ENCODE results near the gene MYH3.

MYH3 gene

DNA sequence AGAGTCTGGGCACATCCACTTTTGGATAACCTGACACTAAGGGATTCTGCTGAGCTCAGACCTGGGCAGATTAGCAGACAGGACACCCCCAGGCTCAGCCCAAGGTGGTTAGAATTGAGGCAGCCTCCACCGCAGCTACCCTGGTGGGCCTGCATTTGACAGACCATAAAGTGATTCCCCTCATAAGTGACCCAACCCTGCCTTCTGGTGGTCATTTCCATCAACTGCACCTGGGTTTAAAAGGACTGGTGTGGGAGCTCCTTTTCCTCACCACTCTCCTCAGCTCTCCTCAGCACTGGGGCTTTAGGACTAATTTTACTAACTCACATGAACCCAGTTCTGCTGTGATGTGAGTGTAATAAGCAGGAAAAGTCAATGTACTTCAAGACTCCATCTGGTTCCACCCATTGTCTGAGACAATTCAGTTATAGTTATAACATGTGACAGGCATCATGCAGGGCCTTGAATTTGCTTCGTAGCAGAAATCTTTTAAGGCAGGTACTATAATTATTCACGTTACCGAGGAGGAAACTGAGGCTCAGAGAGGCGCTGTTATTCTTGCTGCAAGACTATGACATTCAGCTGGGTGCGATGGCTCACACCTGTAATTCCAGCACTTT lies 42.5 kb downstream of the MYH3 start:
- Histone ChIP-seq H3K79me2 (no peaks in the 10 kb centered on the region), H2AFZ (no peak overlapping the region), H3K27me3 (ENCODE audit: control insufficient read depth, insufficient read depth, low read length) (no peaks in the 10 kb centered on the region), H3K4me1 (no peaks in the 10 kb centered on the region), H3K4me3 (ENCODE audit: low read depth, low read length) (no peak overlapping the region), H3K27ac (no peak overlapping the region), H3K9me3 (ENCODE audit: control insufficient read depth, low read length) (no peaks in the 10 kb centered on the region), H3K4me2 (ENCODE audit: low read length) (no peak overlapping the region), H3K36me3 (ENCODE audit: control insufficient read depth, insufficient read depth, low read length) (no peaks in the 10 kb centered on the region), H3K9ac (no peak overlapping the region)
- TF ChIP-seq, protein P1, sequence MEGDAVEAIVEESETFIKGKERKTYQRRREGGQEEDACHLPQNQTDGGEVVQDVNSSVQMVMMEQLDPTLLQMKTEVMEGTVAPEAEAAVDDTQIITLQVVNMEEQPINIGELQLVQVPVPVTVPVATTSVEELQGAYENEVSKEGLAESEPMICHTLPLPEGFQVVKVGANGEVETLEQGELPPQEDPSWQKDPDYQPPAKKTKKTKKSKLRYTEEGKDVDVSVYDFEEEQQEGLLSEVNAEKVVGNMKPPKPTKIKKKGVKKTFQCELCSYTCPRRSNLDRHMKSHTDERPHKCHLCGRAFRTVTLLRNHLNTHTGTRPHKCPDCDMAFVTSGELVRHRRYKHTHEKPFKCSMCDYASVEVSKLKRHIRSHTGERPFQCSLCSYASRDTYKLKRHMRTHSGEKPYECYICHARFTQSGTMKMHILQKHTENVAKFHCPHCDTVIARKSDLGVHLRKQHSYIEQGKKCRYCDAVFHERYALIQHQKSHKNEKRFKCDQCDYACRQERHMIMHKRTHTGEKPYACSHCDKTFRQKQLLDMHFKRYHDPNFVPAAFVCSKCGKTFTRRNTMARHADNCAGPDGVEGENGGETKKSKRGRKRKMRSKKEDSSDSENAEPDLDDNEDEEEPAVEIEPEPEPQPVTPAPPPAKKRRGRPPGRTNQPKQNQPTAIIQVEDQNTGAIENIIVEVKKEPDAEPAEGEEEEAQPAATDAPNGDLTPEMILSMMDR (IDR thresholded peaks at IDR 0.05), result peak; percentile 58

DNA sequence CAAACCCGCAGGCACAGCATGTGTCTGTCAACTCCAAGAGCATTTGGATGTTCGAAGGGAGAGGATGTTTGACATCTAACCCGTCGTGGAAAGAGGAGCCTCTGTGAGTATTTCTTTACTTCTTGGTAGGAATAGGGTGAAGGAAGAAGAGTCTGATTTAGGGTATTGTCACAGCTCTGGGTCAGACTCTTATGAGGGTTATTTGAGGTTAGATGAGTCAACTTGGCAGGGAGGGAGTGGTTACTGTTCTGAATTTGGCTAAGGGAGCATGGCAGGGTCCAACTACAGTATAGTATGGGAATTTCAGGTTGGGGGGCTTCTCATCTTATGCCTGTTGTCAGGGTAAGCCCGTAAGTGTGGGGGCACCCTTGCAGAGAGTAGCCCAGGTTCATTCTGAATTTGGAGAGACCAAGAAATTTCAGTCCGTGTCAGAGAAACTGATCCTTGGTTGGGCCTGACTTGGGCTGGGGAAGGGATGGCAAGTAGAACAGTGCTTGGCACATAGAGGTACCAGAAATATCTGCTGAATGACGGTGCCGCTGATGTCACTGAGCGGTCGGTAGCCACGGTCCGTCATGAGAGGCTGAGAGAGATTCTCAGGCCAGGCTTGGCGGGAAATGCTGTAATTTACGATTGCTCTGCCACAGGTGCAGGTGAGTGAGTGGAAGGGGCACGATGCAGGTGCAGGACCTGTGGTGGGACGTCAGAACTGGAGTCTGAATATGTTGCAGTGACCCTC lies 43.2 kb downstream of the MYH3 start:
- Histone ChIP-seq H3K4me3 (ENCODE audit: low read depth, low read length) (no peak overlapping the region), H3K9ac (no peak overlapping the region), H3K27me3 (ENCODE audit: control insufficient read depth, insufficient read depth, low read length) (no peaks in the 10 kb centered on the region), H3K36me3 (ENCODE audit: control insufficient read depth, insufficient read depth, low read length) (no peaks in the 10 kb centered on the region), H3K79me2 (no peaks in the 10 kb centered on the region), H3K4me2 (ENCODE audit: low read length) (no peak overlapping the region), H3K4me1 (no peaks in the 10 kb centered on the region), H3K27ac (no peak overlapping the region), H3K9me3 (ENCODE audit: control insufficient read depth, low read length) (no peaks in the 10 kb centered on the region), H2AFZ (no peak overlapping the region)
- TF ChIP-seq, protein P1 (IDR thresholded peaks at IDR 0.05), result no peak

DNA sequence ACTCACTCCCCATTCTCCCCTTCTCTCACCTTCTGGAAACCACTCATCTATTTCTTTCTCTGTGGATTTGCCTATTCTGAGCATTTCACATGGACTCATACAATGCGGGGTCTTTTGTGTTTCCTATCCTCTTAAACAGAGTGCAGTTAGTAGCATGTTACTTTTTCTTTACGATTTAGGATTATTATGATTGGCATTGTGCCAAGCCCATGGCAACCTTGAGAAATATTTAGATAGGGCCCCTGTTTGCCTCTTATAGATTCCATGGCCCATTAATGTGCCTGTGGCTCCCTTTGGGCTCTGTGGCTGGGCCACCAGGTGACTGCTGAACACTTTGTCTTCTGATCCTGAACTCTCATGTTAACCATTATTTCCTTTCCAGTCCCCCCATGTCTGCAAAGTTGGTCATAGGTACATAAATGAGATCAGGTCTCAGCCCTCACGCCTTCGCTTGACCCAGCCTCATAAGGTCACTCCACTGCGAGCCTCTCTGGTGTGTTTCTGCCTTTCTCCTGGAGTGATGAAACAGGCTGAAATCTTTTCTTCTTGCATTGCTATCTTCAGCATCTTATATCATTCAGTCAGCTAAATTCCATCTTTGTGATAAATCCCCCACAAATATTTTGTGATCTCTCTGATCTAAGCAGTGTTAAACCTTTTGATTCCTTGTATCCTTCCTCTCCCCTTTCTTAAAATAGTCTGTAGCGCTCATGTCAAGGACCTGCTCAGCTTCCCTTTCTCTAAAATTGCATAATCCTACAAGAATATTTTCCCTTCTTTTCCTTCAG lies 44.0 kb downstream of the MYH3 start:
- no peaks in the 10 kb centered on the region for H3K9me3 ChIP-seq (ENCODE audit: control insufficient read depth, low read length)
- no peak overlapping the region for H3K4me3 ChIP-seq (ENCODE audit: low read depth, low read length)
- H3K79me2 ChIP-seq, result no peaks in the 10 kb centered on the region
- H2AFZ ChIP-seq, result no peak overlapping the region
- H3K4me1 ChIP-seq, result no peaks in the 10 kb centered on the region
- no peak overlapping the region for H3K4me2 ChIP-seq (ENCODE audit: low read length)
- TF ChIP-seq, protein P1 (IDR thresholded peaks at IDR 0.05), result no peak
- H3K27me3 ChIP-seq (ENCODE audit: control insufficient read depth, insufficient read depth, low read length), result no peaks in the 10 kb centered on the region
- no peak overlapping the region for H3K9ac ChIP-seq
- H3K27ac ChIP-seq, result no peak overlapping the region
- H3K36me3 ChIP-seq (ENCODE audit: control insufficient read depth, insufficient read depth, low read length), result no peaks in the 10 kb centered on the region

DNA sequence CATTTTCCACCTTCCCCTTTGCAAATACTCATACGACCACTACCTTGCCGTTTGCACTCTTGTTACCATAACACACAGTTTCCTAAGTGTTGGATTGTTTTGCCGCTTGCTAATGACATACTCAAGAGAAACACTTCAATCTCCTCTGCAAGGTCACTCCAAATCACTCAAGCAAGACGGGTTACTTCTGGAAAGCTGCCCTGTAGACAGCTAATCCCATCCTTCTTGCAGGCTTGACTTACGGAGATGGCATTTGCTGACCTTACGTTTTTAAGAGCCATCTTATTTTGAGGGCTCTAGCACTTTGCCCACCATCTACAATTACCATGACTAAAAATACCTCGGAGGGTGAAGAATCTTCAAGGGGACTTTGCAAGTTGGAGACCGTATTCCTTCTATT lies 46.2 kb downstream of the MYH3 start:
- Histone ChIP-seq H3K4me1 (no peaks in the 10 kb centered on the region), H3K9me3 (ENCODE audit: control insufficient read depth, low read length) (no peaks in the 10 kb centered on the region)

More for the DNA sequence above, 46.2 kb downstream of the MYH3 start:
- no peak overlapping the region for H3K27ac ChIP-seq
- no peak overlapping the region for H3K4me3 ChIP-seq (ENCODE audit: low read depth, low read length)
- no peak overlapping the region for H3K4me2 ChIP-seq (ENCODE audit: low read length)
- H3K79me2 ChIP-seq, result no peaks in the 10 kb centered on the region
- TF ChIP-seq, protein P1 (IDR thresholded peaks at IDR 0.05), result no peak
- no peak overlapping the region for H2AFZ ChIP-seq
- no peaks in the 10 kb centered on the region for H3K27me3 ChIP-seq (ENCODE audit: control insufficient read depth, insufficient read depth, low read length)
- H3K9ac ChIP-seq, result no peak overlapping the region
- no peaks in the 10 kb centered on the region for H3K36me3 ChIP-seq (ENCODE audit: control insufficient read depth, insufficient read depth, low read length)
